HG02623 (cell line): ENCODE data around the gene FAM8A1.

Experiments used
- ATAC-seq: cut with Tn5 transposase; IDR thresholded peaks from one replicate; pipeline ENCODE4 v1.9.1; 2021; ENCODE audit warnings: moderate library complexity; ENCODE audit not compliant: unreplicated experiment

FAM8A1 gene

DNA sequence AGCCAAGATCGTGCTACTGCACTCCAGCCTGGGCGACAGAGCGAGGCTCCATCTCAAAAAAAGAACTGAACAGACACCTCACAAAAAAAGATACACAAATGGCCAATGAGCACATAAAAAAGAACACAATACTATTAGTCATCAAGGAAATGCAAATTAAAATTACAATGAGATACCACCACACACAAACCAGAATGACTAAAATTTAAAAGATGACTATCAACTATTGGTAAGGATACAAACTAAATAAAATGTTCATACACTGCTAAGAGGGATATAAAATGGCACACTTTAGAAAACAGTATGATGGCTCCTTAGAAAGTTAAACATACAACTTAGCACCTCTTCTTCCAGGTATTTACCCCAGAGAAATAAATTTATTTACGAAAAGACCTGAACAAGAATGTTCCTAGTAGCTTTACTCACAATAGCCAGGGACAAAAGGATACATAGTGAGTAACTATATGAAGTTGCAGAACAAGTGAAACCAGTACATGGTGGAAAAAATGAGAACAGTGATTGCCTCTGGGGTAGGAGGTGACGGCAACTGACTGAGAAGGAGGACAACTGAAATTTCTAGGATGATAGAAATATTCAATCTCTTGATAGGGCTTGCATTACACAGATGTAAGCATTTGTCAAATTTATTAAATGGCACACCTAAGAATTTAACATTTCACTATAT, 53.2 kb downstream of the FAM8A1 start:
- no peak for ATAC-seq

GRCh38 chr6:17656092-17656491, 56.0 kb downstream of the FAM8A1 start:
- no peak for ATAC-seq

DNA sequence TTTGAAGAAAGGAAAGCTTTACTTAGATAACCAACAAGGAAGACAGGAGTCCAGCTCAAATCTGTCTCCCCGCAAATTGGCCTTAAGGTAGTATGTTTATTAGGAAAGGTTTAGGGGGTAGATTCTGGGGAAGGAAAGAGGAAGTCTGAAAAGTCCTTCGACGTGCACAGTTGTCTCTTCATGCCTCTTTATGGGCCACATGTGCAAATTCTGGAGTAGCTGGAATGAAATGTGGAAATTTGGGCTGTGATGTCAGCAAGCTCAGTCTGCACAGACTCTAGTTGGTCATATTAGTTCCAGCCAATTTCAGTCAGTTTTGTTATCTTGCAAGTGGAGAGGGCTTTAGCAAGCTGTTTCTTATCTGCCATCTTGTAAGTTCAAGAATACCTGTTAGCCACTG, 56.5 kb downstream of the FAM8A1 start:
- ATAC-seq = no peak
